ENCODE measurements around the gene PDE6D. TPM values are rescaled to one million over a fixed set of nuclear protein-coding genes. Genes with fewer than 3 reads are reported as not detected.
"Not testable (repeated sequence)": the region's sequence is repeated elsewhere in the genome, so short reads cannot be mapped to it uniquely, and the experiment has no call there.

PDE6D gene
- total RNA-seq, 1 donor from 2014 or later: 23.6 TPM

GRCh38 chr2:231715988-231716616 lies 65.0 kb downstream of the PDE6D start:
- H3K27me3 ChIP-seq: no peaks in the 10 kb centered on the region
- peaks cover 0 to 15% of the 10 kb centered on the region in 2 donors for H3K36me3 ChIP-seq
- intact Hi-C loops (cut with DNase I): loop anchor here (2.0 kb wide), 1 partner anchor 103 kb away; no protein-coding TSS in a partner anchor
- no peak overlapping the region for H3K4me3 ChIP-seq
- H3K27ac ChIP-seq: no peak overlapping the region
- H3K4me1 ChIP-seq: peaks cover 31% of the 10 kb centered on the region
- DNase-seq (ENCODE audit: extremely low spot score in 2 of 2): no peak
- TF ChIP-seq POLR2AphosphoS5 (IDR thresholded peaks at IDR 0.05; ENCODE audit: insufficient read depth in 1 of 2, low read depth in 1 of 2): no peak
- no peak for TF ChIP-seq POLR2A (IDR thresholded peaks at IDR 0.05)
- TF ChIP-seq CTCF (IDR thresholded peaks at IDR 0.05): no peak
- H3K9me3 ChIP-seq: no peaks in the 10 kb centered on the region

GRCh38 chr2:231715499-231715837 lies 65.6 kb downstream of the PDE6D start:
- Histone ChIP-seq H3K36me3 (peaks cover 0 to 15% of the 10 kb centered on the region in 2 donors), H3K4me1 (peaks cover 37% of the 10 kb centered on the region), H3K4me3 (no peak overlapping the region), H3K9me3 (no peaks in the 10 kb centered on the region), H3K27me3 (no peaks in the 10 kb centered on the region), H3K27ac (peak overlapping the region; percentile 83)
- no peak for DNase-seq (ENCODE audit: extremely low spot score in 2 of 2)
- TF ChIP-seq POLR2A (IDR thresholded peaks at IDR 0.05): no peak
- TF ChIP-seq CTCF (IDR thresholded peaks at IDR 0.05): no peak
- no peak for TF ChIP-seq POLR2AphosphoS5 (IDR thresholded peaks at IDR 0.05; ENCODE audit: insufficient read depth in 1 of 2, low read depth in 1 of 2)
- intact Hi-C loops (cut with DNase I): loop anchor here (2.0 kb wide), 1 partner anchor 103 kb away; no protein-coding TSS in a partner anchor

- H3K27ac ChIP-seq: peak overlapping the region; percentile 83
- no peak for DNase-seq (ENCODE audit: extremely low spot score in 2 of 2)
- H3K4me3 ChIP-seq: no peak overlapping the region
- intact Hi-C loops (cut with DNase I): loop anchor here (2.0 kb wide), 1 partner anchor 102 kb away; no protein-coding TSS in a partner anchor
- no peaks in the 10 kb centered on the region for H3K9me3 ChIP-seq
- H3K4me1 ChIP-seq: peaks cover 38% of the 10 kb centered on the region
- H3K36me3 ChIP-seq: peaks cover 0 to 15% of the 10 kb centered on the region in 2 donors
- TF ChIP-seq CTCF (IDR thresholded peaks at IDR 0.05) (peak; percentile 89 to 98 (median 92)), POLR2A (IDR thresholded peaks at IDR 0.05) (no peak), POLR2AphosphoS5 (IDR thresholded peaks at IDR 0.05; ENCODE audit: insufficient read depth in 1 of 2, low read depth in 1 of 2) (no peak)
- H3K27me3 ChIP-seq: no peaks in the 10 kb centered on the region
These were observed 66.2 kb downstream of the PDE6D start for GRCh38 chr2:231714639-231715498.

GRCh38 chr2:231713730-231714638 lies 67.1 kb downstream of the PDE6D start:
- intact Hi-C loops (cut with DNase I): loop anchor here (2.0 kb wide), 2 partner anchors 39 to 101 kb away; no protein-coding TSS in a partner anchor
- peaks cover 38% of the 10 kb centered on the region for H3K4me1 ChIP-seq

GRCh38 chr2:231713406-231713729 lies 67.7 kb downstream of the PDE6D start:
- H3K27ac ChIP-seq: peak overlapping the region; percentile 83
- not testable (repeated sequence) for H3K27me3 ChIP-seq

More at GRCh38 chr2:231713730-231714638, 67.1 kb downstream of the PDE6D start:
- Histone ChIP-seq H3K27ac (peak overlapping the region; percentile 83), H3K27me3 (no peaks in the 10 kb centered on the region), H3K36me3 (peaks cover 0 to 15% of the 10 kb centered on the region in 2 donors), H3K4me3 (no peak overlapping the region), H3K9me3 (no peaks in the 10 kb centered on the region)
- peak in 1 of 2 donors; percentile 51 for TF ChIP-seq POLR2AphosphoS5 (IDR thresholded peaks at IDR 0.05; ENCODE audit: insufficient read depth in 1 of 2, low read depth in 1 of 2)
- no peak for TF ChIP-seq POLR2A (IDR thresholded peaks at IDR 0.05)
- peak; percentile 89 to 93 (median 90) for TF ChIP-seq CTCF (IDR thresholded peaks at IDR 0.05)
- no peak for DNase-seq (ENCODE audit: extremely low spot score in 2 of 2)

More at GRCh38 chr2:231713406-231713729, 67.7 kb downstream of the PDE6D start:
- intact Hi-C loops (cut with DNase I): loop anchor here (2.0 kb wide), 1 partner anchor 39 kb away; no protein-coding TSS in a partner anchor
- Histone ChIP-seq H3K4me1 (peaks cover 38% of the 10 kb centered on the region), H3K36me3 (peaks cover 0 to 15% of the 10 kb centered on the region in 2 donors)
- H3K9me3 ChIP-seq; H3K4me3 ChIP-seq; DNase-seq (ENCODE audit: extremely low spot score in 2 of 2): not testable (repeated sequence)

All from vagina (tissue), 2 donors.